Stimulated activated CD8-positive, alpha-beta memory T cell treated with anti-CD3 and anti-CD28 coated beads, Interleukin-7, amount 100 ng/mL, for 48 hours (primary cell): ENCODE measurements around the gene SMOC2.

Experiments used
- DNase-seq, 2 donors: peaks; one replicate each; pipeline ENCODE4 v3.0.0-alpha.2; 2020; ENCODE audit warnings: low read depth in 1 of 2; ENCODE audit errors: extremely low read depth in 1 of 2

SMOC2 gene

GRCh38 chr6:168441434-168442391, 729 bp downstream of the SMOC2 start:
- no peak for DNase-seq

GRCh38 chr6:168442646-168443045, 1.7 kb downstream of the SMOC2 start:
- no peak for DNase-seq

- no peak for DNase-seq
Measured at GRCh38 chr6:168447282-168447681, 6.3 kb downstream of the SMOC2 start.

- no peak for DNase-seq
Measured at GRCh38 chr6:168447700-168448099, 6.7 kb downstream of the SMOC2 start.

- DNase-seq: no peak
Measured at GRCh38 chr6:168448243-168448855, 7.4 kb downstream of the SMOC2 start.

GRCh38 chr6:168450917-168451316, 9.9 kb downstream of the SMOC2 start:
- no peak for DNase-seq

GRCh38 chr6:168451805-168452517, 11.0 kb downstream of the SMOC2 start:
- DNase-seq: no peak

GRCh38 chr6:168452685-168453377, 11.8 kb downstream of the SMOC2 start:
- no peak for DNase-seq

GRCh38 chr6:168455847-168456530, 15.0 kb downstream of the SMOC2 start:
- no peak for DNase-seq

GRCh38 chr6:168456907-168457652, 16.1 kb downstream of the SMOC2 start:
- DNase-seq: no peak

GRCh38 chr6:168457653-168457934, 16.6 kb downstream of the SMOC2 start:
- no peak for DNase-seq

- no peak for DNase-seq
Measured at GRCh38 chr6:168458101-168458500, 17.1 kb downstream of the SMOC2 start.

GRCh38 chr6:168459572-168459971, 18.6 kb downstream of the SMOC2 start:
- DNase-seq: no peak

- DNase-seq: no peak
Measured at GRCh38 chr6:168462289-168462853, 21.4 kb downstream of the SMOC2 start.

- DNase-seq: no peak
Measured at GRCh38 chr6:168464546-168464945, 23.6 kb downstream of the SMOC2 start.

- no peak for DNase-seq
Measured at GRCh38 chr6:168468045-168468444, 27.1 kb downstream of the SMOC2 start.

GRCh38 chr6:168469521-168469920, 28.5 kb downstream of the SMOC2 start:
- DNase-seq: no peak

GRCh38 chr6:168469926-168470325, 28.9 kb downstream of the SMOC2 start:
- DNase-seq: no peak

GRCh38 chr6:168472363-168472762, 31.4 kb downstream of the SMOC2 start:
- DNase-seq: no peak

GRCh38 chr6:168473197-168473596, 32.2 kb downstream of the SMOC2 start:
- DNase-seq: no peak
